Measurements from ENCODE around the gene PITPNC1.

The PITPNC1 gene

GRCh38 chr17:67602974-67603373 lies 225.9 kb downstream of the PITPNC1 start:
- TF ChIP-seq CTCF (IDR thresholded peaks at IDR 0.05; ENCODE audit: low read depth, low read length, missing control alignments), result peak; percentile 68
- no peak overlapping the region for H3K4me3 ChIP-seq (ENCODE audit: low read depth, low read length)
- DNase-seq (ENCODE audit: low read depth), result peak; percentile 43

- no peak for TF ChIP-seq CTCF (IDR thresholded peaks at IDR 0.05; ENCODE audit: low read depth, low read length, missing control alignments)
- no peak overlapping the region for H3K4me3 ChIP-seq (ENCODE audit: low read depth, low read length)
- no peak for DNase-seq (ENCODE audit: low read depth)
Measured at GRCh38 chr17:67605256-67605912, 228.3 kb downstream of the PITPNC1 start.

- no peak for DNase-seq (ENCODE audit: low read depth)
- TF ChIP-seq CTCF (IDR thresholded peaks at IDR 0.05; ENCODE audit: low read depth, low read length, missing control alignments), result no peak
- no peak overlapping the region for H3K4me3 ChIP-seq (ENCODE audit: low read depth, low read length)
Measured at GRCh38 chr17:67606471-67606870, 229.4 kb downstream of the PITPNC1 start.

GRCh38 chr17:67606896-67607604 lies 230.0 kb downstream of the PITPNC1 start:
- no peak overlapping the region for H3K4me3 ChIP-seq (ENCODE audit: low read depth, low read length)
- DNase-seq (ENCODE audit: low read depth), result no peak
- no peak for TF ChIP-seq CTCF (IDR thresholded peaks at IDR 0.05; ENCODE audit: low read depth, low read length, missing control alignments)

GRCh38 chr17:67610061-67610460 lies 233.0 kb downstream of the PITPNC1 start:
- no peak for TF ChIP-seq CTCF (IDR thresholded peaks at IDR 0.05; ENCODE audit: low read depth, low read length, missing control alignments)
- H3K4me3 ChIP-seq (ENCODE audit: low read depth, low read length), result no peak overlapping the region
- DNase-seq (ENCODE audit: low read depth), result no peak

GRCh38 chr17:67613961-67614360 lies 236.9 kb downstream of the PITPNC1 start:
- TF ChIP-seq CTCF (IDR thresholded peaks at IDR 0.05; ENCODE audit: low read depth, low read length, missing control alignments), result no peak
- H3K4me3 ChIP-seq (ENCODE audit: low read depth, low read length), result no peak overlapping the region
- no peak for DNase-seq (ENCODE audit: low read depth)

All from GM12864 (cell line).